Stimulated activated CD8-positive, alpha-beta memory T cell treated with anti-CD3 and anti-CD28 coated beads, Interleukin-4, amount 100 ng/mL, for 1 hour (primary cell): ENCODE measurements around the gene SLC6A6.
"Not testable (repeated sequence)": the region's sequence is repeated elsewhere in the genome, so short reads cannot be mapped to it uniquely, and the experiment has no call there.

Source experiments
- DNase-seq, 2 donors: peaks; one replicate each; pipeline ENCODE4 v3.0.0-alpha.2; 2020; ENCODE audit warnings: low read depth in 2 of 2, low spot score in 1 of 2

The SLC6A6 gene

GRCh38 chr3:14434498-14435151 is 32.2 kb downstream of the SLC6A6 start:
- no peak for DNase-seq

GRCh38 chr3:14435175-14436014 is 33.0 kb downstream of the SLC6A6 start:
- no peak for DNase-seq

GRCh38 chr3:14436954-14437281 is 34.5 kb downstream of the SLC6A6 start:
- no peak for DNase-seq

GRCh38 chr3:14437705-14438104 is 35.3 kb downstream of the SLC6A6 start:
- not testable (repeated sequence) for DNase-seq

- no peak for DNase-seq
Observed at GRCh38 chr3:14438262-14438661, 35.9 kb downstream of the SLC6A6 start.

GRCh38 chr3:14438929-14439328 is 36.5 kb downstream of the SLC6A6 start:
- DNase-seq = no peak

- DNase-seq = no peak
Observed at GRCh38 chr3:14439501-14440167, 37.2 kb downstream of the SLC6A6 start.

GRCh38 chr3:14440168-14440518 is 37.7 kb downstream of the SLC6A6 start:
- DNase-seq = no peak

GRCh38 chr3:14440531-14441239 is 38.3 kb downstream of the SLC6A6 start:
- DNase-seq = no peak

GRCh38 chr3:14441240-14441919 is 39.0 kb downstream of the SLC6A6 start:
- DNase-seq = no peak

- DNase-seq = no peak
Observed at GRCh38 chr3:14441920-14442300, 39.5 kb downstream of the SLC6A6 start.

GRCh38 chr3:14444380-14444779 is 42.0 kb downstream of the SLC6A6 start:
- DNase-seq = no peak

GRCh38 chr3:14445773-14446172 is 43.4 kb downstream of the SLC6A6 start:
- no peak for DNase-seq

- no peak for DNase-seq
Observed at GRCh38 chr3:14446988-14447570, 44.7 kb downstream of the SLC6A6 start.

GRCh38 chr3:14448063-14448462 is 45.7 kb downstream of the SLC6A6 start:
- no peak for DNase-seq

GRCh38 chr3:14448756-14449727 is 46.6 kb downstream of the SLC6A6 start:
- DNase-seq = no peak

- no peak for DNase-seq
Observed at GRCh38 chr3:14450506-14450905, 48.1 kb downstream of the SLC6A6 start.

GRCh38 chr3:14450922-14451606 is 48.7 kb downstream of the SLC6A6 start:
- DNase-seq = no peak
